IPS-20b (cell line): ENCODE measurements around the gene CLEC1A.

Experiments
- H3K27ac ChIP-seq: one replicate; pipeline ENCODE4 v1.5.1; 2013; ENCODE audit warnings: low read length
- H3K27me3 ChIP-seq: 2 replicates; pipeline ENCODE4 v1.6.1; 2013; ENCODE audit warnings: mild to moderate bottlenecking, low read length, inconsistent platforms; ENCODE audit not compliant: insufficient read depth
- H3K36me3 ChIP-seq: 2 replicates; pipeline ENCODE4 v1.6.1; 2013; ENCODE audit warnings: low read depth, mild to moderate bottlenecking, inconsistent platforms, low read length, moderate library complexity; ENCODE audit not compliant: insufficient read depth
- H3K4me1 ChIP-seq: 2 replicates; pipeline ENCODE4 v1.6.1; 2013; ENCODE audit warnings: mild to moderate bottlenecking, control low read depth, inconsistent platforms, low read length, moderate library complexity; ENCODE audit not compliant: insufficient read depth
- H3K4me3 ChIP-seq: 2 replicates; pipeline ENCODE4 v1.5.1; 2013; ENCODE audit warnings: mild to moderate bottlenecking, low read length, inconsistent platforms
- H3K9ac ChIP-seq: 2 replicates; pipeline ENCODE4 v1.6.1; 2013; ENCODE audit warnings: low read depth, mild to moderate bottlenecking, inconsistent platforms, low read length, moderate library complexity
- H3K9me3 ChIP-seq: 2 replicates; pipeline ENCODE4 v1.6.1; 2013; ENCODE audit warnings: mild to moderate bottlenecking, low read depth, low read length, inconsistent platforms; ENCODE audit not compliant: insufficient read depth

Gene CLEC1A

GRCh38 chr12:10097521-10097920 lies 1.3 kb downstream of the CLEC1A start:
- no peak overlapping the region for H3K4me3 ChIP-seq
- H3K9ac ChIP-seq, result no peak overlapping the region
- no peaks in the 10 kb centered on the region for H3K9me3 ChIP-seq
- no peak overlapping the region for H3K27ac ChIP-seq
- 0 out of 2 replicates have a peak, but pooled peaks cover 6% of the 10 kb centered on the region for H3K4me1 ChIP-seq
- no peaks in the 10 kb centered on the region for H3K27me3 ChIP-seq
- no peaks in the 10 kb centered on the region for H3K36me3 ChIP-seq

- Histone ChIP-seq H3K4me3 (no peak overlapping the region), H3K27ac (no peak overlapping the region), H3K9ac (no peak overlapping the region), H3K4me1 (0 out of 2 replicates have a peak, but pooled peaks cover 6% of the 10 kb centered on the region), H3K9me3 (no peaks in the 10 kb centered on the region), H3K27me3 (no peaks in the 10 kb centered on the region), H3K36me3 (no peaks in the 10 kb centered on the region)
Observed at GRCh38 chr12:10095971-10096370, 2.8 kb downstream of the CLEC1A start.

GRCh38 chr12:10094646-10095395 lies 4.0 kb downstream of the CLEC1A start:
- Histone ChIP-seq H3K27me3 (no peaks in the 10 kb centered on the region), H3K4me3 (no peak overlapping the region), H3K9me3 (no peaks in the 10 kb centered on the region), H3K27ac (no peak overlapping the region), H3K9ac (no peak overlapping the region), H3K36me3 (no peaks in the 10 kb centered on the region), H3K4me1 (0 out of 2 replicates have a peak, but pooled peaks cover 6% of the 10 kb centered on the region)

- Histone ChIP-seq H3K9me3 (no peaks in the 10 kb centered on the region), H3K27me3 (no peaks in the 10 kb centered on the region), H3K4me3 (no peak overlapping the region), H3K36me3 (no peaks in the 10 kb centered on the region), H3K27ac (no peak overlapping the region), H3K4me1 (no peaks in the 10 kb centered on the region), H3K9ac (no peak overlapping the region)
Observed at GRCh38 chr12:10088955-10089900, 9.6 kb downstream of the CLEC1A start.

- Histone ChIP-seq H3K27ac (no peak overlapping the region), H3K4me3 (no peak overlapping the region), H3K9me3 (no peaks in the 10 kb centered on the region), H3K27me3 (no peaks in the 10 kb centered on the region), H3K9ac (no peak overlapping the region), H3K4me1 (no peaks in the 10 kb centered on the region), H3K36me3 (no peaks in the 10 kb centered on the region)
Observed at GRCh38 chr12:10088031-10088430, 10.8 kb downstream of the CLEC1A start.

GRCh38 chr12:10086387-10086786 lies 12.4 kb downstream of the CLEC1A start:
- no peaks in the 10 kb centered on the region for H3K27me3 ChIP-seq
- no peaks in the 10 kb centered on the region for H3K9me3 ChIP-seq
- H3K4me1 ChIP-seq, result no peaks in the 10 kb centered on the region
- no peak overlapping the region for H3K4me3 ChIP-seq
- no peak overlapping the region for H3K9ac ChIP-seq
- no peak overlapping the region for H3K27ac ChIP-seq
- no peaks in the 10 kb centered on the region for H3K36me3 ChIP-seq

- no peak overlapping the region for H3K4me3 ChIP-seq
Observed at GRCh38 chr12:10084733-10085132, 14.1 kb downstream of the CLEC1A start.

GRCh38 chr12:10082117-10082874 lies 16.5 kb downstream of the CLEC1A start:
- Histone ChIP-seq H3K36me3 (no peaks in the 10 kb centered on the region), H3K27ac (no peak overlapping the region), H3K4me3 (no peak overlapping the region), H3K9me3 (no peaks in the 10 kb centered on the region), H3K27me3 (no peaks in the 10 kb centered on the region), H3K9ac (no peak overlapping the region), H3K4me1 (no peaks in the 10 kb centered on the region)

More at GRCh38 chr12:10084733-10085132, 14.1 kb downstream of the CLEC1A start:
- no peak overlapping the region for H3K27ac ChIP-seq
- H3K9ac ChIP-seq, result no peak overlapping the region
- H3K9me3 ChIP-seq, result no peaks in the 10 kb centered on the region
- no peaks in the 10 kb centered on the region for H3K4me1 ChIP-seq
- no peaks in the 10 kb centered on the region for H3K36me3 ChIP-seq
- no peaks in the 10 kb centered on the region for H3K27me3 ChIP-seq

- Histone ChIP-seq H3K27ac (no peak overlapping the region), H3K36me3 (no peaks in the 10 kb centered on the region), H3K4me1 (no peaks in the 10 kb centered on the region), H3K27me3 (no peaks in the 10 kb centered on the region), H3K9ac (no peak overlapping the region), H3K4me3 (no peak overlapping the region), H3K9me3 (no peaks in the 10 kb centered on the region)
Observed at GRCh38 chr12:10075451-10075850, 23.3 kb downstream of the CLEC1A start.

- Histone ChIP-seq H3K4me3 (no peak overlapping the region), H3K9ac (no peak overlapping the region), H3K36me3 (no peaks in the 10 kb centered on the region), H3K4me1 (no peaks in the 10 kb centered on the region), H3K27me3 (no peaks in the 10 kb centered on the region), H3K9me3 (no peaks in the 10 kb centered on the region), H3K27ac (no peak overlapping the region)
Observed at GRCh38 chr12:10073261-10073660, 25.5 kb downstream of the CLEC1A start.

GRCh38 chr12:10072131-10072530 lies 26.7 kb downstream of the CLEC1A start:
- Histone ChIP-seq H3K36me3 (no peaks in the 10 kb centered on the region), H3K4me3 (no peak overlapping the region), H3K27me3 (no peaks in the 10 kb centered on the region), H3K9ac (no peak overlapping the region), H3K27ac (no peak overlapping the region), H3K9me3 (no peaks in the 10 kb centered on the region), H3K4me1 (no peaks in the 10 kb centered on the region)
